Measurements from ENCODE around the gene ARL2.

DNA sequence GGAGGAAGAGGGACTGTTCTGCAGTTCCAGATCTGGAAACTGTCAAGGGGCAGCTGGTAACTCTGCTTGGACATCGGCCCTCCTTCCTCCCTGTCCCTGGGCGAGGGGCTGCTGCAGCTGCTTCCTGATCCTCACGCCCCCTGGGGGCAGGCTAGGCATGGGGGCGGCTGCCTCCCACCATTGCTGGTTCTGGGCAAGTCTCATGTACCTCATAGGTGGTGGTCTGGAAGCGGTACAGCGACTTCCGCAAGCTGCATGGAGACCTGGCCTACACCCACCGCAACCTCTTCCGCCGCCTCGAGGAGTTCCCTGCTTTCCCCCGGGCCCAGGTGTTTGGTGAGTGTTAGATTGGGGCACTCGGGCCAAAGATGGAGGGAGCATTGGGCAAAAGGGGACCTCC lies 18.3 kb downstream of the ARL2 start:
- TF ChIP-seq YY1 (IDR thresholded peaks at IDR 0.05; ENCODE audit: insufficient read depth, insufficient read length): no peak
- no peak for TF ChIP-seq SUZ12 (IDR thresholded peaks at IDR 0.05; ENCODE audit: extremely low read depth, insufficient read depth, insufficient read length)

Measured in NT2/D1 (cell line).